HG03066 (cell line): ENCODE measurements around the gene MPND.

Source experiments
- ATAC-seq: cut with Tn5 transposase; IDR thresholded peaks from one replicate; pipeline ENCODE4 v1.9.1; 2021; ENCODE audit warnings: low read depth; ENCODE audit not compliant: unreplicated experiment

MPND gene, protein sequence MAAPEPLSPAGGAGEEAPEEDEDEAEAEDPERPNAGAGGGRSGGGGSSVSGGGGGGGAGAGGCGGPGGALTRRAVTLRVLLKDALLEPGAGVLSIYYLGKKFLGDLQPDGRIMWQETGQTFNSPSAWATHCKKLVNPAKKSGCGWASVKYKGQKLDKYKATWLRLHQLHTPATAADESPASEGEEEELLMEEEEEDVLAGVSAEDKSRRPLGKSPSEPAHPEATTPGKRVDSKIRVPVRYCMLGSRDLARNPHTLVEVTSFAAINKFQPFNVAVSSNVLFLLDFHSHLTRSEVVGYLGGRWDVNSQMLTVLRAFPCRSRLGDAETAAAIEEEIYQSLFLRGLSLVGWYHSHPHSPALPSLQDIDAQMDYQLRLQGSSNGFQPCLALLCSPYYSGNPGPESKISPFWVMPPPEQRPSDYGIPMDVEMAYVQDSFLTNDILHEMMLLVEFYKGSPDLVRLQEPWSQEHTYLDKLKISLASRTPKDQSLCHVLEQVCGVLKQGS

DNA sequence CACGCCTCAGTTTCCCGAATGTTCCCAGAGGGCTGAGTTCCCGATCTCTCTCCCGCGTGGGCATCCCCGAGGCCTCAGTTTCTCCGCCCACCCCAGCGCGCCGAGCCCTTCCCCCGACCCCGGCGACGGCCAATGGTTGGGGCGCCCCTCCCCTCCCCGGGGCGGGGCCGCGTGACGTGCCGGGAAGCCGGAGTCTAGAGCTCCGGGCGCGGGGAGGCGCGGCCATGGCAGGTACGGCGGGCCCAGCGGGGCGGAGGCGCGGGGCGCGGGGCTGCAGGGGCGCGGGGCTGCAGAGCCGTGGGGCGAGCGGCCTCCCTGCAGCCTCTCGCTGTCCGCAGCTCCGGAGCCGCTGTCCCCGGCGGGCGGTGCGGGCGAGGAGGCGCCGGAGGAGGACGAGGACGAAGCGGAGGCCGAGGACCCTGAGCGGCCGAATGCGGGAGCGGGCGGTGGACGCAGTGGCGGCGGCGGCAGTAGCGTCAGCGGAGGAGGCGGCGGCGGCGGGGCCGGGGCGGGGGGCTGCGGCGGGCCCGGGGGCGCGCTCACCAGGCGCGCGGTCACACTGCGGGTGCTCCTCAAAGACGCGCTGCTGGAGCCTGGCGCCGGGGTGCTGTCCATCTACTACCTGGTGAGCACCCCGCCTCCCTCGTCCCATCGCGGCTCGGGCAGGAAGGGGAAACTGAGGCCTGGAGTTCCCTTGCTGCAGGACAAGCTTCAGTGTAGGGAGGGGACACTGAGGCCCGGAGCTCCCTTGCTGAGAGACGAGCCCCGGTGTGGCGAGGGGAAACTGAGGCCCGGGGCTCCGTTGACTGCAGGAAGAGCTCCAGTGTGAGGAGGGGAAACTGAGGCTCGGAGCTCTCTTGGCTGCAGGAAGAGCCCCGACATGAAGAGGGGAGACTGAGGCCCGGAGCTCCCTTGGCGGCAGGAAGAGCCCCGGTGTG lies at the start of gene MPND:
TSS of gene MPND (plus strand) at position 193 of the 938 bp plus-strand sequence. CDS start at position 225, 32 bp downstream.
- peak; percentile 49 for ATAC-seq

DNA sequence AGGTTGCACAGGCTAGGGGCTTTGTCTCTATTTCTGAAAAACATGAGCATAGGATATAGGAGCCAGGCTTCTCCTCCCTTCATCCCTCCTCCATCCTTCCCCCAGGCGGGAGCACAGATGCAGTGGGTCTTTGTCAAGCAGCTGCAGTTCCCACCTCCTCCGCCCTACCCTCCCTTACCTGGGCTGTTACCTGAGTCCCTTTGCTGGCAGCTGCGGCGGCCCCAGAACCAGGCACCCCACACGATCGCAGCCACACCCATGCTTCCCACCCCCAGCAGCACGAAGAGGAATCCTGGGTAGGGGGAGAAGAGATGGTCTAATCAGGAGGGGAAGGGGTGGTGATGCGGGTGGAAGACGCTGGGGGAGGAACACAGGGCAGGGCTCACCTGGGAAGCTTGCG lies 49.0 kb upstream of the MPND start:
- no peak for ATAC-seq

DNA sequence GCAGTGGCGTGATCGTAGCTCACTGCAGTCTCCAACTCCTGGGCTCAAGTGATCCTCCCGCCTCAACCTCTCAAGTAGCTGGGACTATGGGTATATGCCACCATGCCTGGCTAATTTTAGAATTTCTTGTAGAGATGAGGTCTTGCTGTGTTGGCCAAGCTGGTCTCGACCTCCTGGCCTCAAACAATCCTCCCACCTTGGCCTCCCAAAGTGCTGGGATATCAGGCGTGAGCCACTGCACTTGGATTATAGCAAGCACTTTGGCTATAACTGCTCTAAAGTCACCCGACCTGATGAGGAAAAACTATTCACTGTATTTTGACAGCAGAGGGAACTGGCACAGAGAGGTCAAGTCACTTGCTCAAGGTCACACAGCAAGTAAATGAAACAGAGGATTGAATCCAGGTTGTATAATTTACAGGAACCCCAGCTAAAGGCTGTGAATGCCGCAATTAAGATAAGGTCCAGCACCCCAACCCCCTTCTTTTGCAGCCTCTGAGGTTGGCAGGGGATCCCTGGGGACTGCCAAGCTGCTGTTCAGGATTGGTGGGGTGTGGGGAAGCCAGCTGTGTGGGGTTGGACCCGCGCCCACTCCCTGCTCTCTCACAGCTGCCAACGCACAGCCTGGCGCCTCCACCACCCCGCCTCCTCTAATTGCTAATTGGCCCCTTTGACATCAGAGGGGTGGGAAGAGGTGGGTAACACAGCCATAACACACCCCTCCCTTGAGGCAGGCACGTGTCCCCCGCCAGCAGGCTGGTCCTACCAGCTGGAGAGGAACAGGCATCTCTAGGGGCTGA lies 47.2 kb upstream of the MPND start:
- no peak for ATAC-seq

DNA sequence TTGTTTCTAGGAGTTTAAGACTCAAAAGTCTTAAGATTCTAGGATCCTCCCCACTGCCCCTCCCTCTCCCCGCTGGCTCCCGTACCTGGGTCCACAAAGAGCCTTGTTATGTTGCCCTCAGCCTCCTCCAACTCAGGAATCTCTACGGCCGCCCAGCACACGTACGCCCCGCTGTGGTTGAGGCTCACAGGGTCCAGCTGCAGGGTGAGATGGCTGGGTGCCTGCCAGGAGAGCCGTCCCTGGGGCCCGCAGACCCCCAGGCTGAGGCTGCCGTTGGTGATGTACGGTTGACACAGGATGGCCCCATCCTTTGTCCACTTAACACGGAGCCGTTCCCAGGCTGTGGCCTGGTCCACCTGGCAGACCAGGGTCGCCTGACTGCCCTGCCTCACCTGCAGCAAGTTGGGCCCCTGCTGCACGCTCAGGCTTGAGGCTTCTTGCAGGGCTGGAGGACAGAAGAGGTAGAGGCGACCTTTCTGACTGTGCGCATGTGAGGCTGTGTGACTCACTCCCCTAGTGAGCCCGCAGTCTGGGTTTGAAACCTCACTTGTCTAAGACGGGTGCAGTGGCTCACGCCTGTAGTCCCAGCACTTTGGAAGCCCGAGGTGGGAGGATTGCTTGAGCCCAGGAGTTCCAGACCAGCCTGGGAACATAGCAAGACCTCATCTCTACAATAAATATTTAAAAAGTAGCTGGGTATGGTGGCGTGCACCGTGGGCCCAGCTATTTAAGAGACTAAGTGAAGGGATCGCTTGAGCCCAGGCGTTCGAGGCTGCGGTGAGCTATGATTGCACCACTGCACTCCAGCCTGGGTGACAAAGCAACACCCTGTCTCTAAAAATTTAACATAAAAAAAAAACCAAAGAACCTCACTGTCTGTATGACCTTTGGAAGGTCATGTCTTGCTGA lies 45.2 kb upstream of the MPND start:
- ATAC-seq = no peak

DNA sequence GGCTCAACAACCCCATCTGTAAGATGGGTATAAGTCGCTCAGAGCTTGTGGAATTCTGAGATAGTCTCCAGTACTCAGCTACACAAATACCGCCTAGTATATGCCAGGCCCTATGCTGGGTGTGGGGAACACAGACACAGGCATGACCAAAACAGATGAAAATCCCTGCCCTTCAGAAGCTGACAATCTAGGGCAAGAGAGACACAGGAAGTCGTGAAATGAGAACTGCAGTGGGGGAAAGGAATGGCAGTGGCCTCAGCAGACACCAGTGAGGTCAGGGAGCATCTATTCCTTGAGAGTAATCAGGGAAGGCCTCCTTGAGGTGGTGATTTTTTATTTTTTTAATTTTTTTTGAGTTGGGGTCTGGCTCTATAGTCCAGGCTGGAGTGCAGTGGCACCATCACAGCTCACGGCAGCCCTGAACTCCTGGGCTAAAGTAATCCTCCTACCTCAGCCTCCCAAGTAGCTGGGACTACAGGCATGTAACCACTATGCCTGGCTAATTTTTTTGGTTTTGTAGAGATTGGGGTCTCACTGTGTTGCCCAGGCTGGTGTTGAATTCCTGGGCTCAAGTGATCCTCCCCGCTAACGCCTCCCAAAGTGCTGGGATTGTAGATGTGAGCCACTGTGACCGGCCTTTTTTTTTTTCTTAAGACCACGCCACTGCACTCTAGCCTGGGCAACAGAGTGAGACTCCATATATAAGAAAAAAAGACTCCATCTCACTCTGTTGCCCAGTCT lies 44.4 kb upstream of the MPND start:
- no peak for ATAC-seq

DNA sequence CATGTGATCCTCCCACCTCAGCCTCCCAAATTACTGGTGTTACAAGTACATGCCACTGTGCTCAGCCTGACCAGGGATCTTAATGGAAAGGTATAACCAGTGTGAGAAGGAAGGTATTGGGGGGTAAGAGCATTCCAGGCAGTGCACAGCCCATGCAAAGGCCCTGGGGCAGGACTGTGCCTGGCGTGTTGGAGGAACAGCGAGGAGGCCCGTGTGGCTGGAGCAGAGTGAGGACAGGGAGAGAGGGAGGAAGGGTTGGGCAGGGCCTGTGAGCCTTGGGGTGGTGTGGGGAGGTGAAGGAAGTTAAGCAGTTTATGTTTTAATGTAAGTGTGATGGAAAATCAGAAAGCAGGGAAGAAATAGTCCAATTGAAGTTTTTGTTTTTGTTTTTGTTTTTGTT lies 42.8 kb upstream of the MPND start:
- ATAC-seq = no peak

DNA sequence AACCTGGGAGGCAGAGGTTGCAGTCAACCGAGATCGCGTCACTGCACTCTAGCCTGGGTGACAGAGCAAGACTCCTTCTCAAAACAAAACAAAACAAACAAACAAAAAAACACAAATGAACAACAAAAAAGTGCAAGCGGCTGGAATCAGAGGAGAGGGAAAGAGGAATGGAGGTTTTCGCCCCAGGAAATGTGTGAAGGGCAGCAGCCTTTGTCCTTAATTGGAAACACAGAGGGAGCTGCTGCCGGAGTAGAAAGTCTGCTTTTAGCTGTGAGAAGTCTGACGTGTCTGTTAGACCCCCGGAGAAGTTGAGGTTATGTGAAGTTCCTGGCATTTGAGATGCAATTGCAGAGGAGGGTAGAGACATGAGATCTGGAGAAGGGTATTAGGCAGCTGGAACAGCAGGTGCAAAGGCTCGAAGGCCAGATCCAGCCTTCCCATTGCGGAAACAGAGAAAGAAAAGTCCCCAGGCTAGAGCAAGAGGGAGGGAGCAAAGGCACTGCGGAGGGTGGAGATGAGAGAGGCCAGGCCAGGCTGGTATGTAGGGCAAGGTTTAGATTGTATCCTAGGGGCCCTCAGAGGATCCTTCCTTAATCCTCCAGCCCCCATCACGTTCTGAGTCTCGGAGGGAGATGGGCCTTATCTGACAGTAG lies 41.6 kb upstream of the MPND start:
- no peak for ATAC-seq

DNA sequence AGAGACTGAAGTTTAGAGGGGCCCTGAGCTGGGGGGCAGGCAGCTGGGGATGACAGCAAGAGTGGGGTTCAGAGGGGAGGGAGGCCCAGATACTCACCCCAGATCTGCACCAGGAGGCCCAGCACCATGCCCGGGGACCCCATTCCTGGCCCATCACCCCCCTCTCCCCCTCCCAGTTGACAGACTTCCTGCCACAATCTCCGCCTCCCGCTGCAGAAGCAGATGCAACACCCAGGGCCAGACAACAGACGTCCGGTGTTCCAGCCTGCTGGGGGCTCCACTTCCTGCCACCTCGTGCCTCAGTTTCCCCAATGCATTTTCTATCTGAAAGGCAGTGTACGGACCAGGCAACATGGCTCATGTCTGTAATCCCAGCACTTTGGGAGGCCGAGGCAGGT lies 41.1 kb upstream of the MPND start, which contains the start of gene TMIGD2:
TSS of gene TMIGD2 (minus strand) at position 147 of the 398 bp plus-strand sequence. CDS start at position 143, 4 bp downstream.
- ATAC-seq = no peak

DNA sequence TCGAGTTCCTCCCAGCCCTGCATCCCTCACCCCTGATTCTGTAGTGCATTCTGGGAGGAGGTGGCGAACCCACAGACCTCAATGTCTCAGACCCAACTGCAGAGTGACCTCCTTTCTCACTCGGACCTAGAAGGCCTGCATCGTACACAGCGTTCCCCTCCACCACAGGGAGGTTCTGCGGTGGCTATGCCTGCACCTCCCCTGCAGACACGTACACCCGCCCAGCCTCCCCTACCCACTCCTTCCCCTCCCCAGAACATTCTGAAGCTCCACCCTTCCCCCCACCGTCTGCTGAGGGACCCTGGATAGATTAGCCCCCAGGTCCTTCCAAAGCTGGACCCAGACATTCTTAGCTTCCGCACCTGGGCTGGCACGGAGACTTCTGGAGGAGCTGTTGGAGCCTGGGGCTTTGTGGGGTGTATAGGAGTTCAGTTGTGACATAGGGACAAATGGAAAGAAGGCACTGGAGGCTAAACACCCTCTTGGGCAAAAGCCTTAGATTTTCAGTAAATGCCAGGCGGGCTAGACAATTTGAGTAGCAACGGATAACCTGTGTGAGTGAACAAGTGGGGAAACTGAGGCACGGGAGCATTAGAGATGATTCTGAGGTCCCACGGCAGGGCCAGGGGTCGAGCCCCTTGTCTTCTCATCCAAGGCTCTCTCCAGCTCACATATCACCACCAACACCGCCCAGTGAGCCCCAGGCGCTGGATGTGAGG lies 39.4 kb upstream of the MPND start:
- ATAC-seq = no peak

DNA sequence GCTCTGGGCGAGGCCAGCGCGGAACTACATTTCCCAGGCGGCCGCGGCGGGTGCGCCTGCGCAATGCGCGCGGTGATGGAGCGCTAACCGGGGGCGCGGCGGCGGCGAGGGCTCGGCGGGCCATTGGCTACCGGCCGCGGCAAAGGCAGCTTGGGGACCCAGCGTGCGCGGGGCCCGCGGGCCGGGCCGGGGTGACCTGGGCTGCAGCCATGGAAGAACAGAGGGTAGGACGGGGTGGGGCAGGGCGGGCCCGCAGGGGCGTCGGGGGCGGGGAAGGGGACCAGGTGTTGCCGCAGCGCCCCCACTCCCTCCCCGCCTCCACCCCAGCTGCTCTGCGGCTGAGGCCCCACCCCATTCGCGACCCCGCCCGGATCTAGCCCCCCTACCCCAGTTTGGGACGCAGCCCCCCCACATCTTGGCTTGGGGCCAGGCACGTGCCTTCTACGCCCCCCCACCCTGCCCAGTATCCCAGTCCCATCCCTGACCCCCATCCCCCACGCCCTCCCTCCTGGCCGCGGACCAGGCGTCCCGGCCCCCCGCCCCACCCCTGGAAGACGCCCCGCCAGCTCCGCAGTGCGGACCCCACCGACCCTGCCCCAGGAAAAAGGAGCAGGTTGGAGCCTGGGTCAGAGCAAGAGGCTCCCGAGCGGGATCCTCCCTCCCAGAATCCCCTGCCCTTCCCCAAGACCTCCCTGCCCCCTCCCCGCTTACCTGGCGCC lies 38.7 kb upstream of the MPND start, which contains the start of gene FSD1:
TSS of gene FSD1 (plus strand) at position 61 of the 719 bp plus-strand sequence. CDS start at position 210, 149 bp downstream.
- no peak for ATAC-seq

DNA sequence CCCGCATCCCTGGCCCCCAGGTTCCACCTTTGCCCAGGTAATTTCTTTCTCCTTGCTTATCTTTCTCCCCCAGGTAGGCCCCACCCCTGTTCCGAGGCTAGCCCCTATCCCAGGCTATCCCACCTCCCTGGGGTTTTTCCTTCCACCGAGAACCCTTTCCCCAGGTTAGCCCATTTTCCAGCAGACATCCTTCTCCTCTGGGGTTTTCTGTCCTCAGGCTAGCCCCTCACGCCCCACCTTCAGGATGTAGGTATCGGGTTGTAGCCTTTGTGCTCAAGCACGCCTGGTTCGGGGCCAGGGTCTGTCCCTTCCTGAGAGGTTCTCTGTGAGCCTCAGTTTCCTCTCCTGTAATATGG lies 38.1 kb upstream of the MPND start:
- no peak for ATAC-seq

DNA sequence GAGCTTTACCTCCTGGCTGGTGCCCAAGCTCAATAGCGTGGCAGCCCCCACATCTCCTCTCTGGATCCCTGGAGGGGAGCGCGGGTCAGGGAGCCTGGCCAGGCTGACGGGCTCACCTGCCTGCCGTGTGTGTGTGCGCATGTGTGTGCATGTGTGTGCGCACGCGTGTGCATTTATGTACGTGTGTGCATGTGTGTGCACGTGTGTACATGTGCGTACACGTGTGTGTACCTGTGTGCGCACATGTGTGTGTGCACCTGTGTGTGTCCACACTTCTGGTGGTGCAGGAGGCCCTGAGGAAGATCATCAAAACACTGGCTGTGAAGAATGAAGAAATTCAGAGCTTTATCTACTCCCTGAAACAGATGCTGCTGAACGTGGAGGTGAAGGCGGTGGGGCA lies 37.7 kb upstream of the MPND start:
- ATAC-seq = no peak

DNA sequence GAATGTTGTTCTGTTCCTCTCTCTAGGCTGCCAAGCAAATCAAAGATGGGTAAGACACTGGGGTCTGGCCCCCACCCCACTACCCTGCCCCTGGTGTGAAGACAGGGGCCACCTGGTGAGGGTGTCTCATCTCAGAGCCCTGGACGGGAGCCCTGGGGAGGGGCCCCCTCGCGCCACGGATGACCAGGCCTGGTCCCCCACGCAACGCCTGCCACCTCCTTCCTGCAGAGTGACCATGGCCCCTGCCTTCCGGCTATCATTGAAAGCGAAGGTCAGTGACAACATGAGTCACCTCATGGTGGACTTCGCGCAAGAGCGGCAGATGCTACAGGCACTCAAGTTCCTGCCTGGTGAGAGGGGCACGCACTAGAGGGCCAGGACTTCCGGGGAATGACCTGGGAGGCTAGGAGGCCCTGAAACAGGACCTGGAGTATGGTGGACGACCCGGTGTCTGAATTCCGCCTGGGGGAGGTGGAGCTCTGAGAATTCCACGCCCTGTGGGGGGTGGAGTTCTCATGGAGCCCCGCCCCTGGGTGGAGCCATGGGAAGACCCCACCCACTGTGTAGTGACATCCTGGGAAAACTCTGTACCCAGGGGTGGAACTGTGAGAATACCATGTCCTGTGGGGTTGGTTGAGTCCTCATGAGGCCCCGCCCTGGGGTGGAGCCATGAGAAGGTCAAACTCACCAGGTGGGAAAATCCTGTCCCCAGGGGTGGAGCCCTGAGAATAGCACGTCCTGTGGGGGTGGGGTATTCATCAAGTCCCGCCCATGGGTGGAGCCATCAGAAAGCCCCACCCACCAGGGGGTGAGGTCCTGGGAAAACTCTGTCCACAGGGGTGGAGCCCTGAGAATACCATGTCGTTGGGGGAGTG lies 32.9 kb upstream of the MPND start:
- ATAC-seq = no peak

DNA sequence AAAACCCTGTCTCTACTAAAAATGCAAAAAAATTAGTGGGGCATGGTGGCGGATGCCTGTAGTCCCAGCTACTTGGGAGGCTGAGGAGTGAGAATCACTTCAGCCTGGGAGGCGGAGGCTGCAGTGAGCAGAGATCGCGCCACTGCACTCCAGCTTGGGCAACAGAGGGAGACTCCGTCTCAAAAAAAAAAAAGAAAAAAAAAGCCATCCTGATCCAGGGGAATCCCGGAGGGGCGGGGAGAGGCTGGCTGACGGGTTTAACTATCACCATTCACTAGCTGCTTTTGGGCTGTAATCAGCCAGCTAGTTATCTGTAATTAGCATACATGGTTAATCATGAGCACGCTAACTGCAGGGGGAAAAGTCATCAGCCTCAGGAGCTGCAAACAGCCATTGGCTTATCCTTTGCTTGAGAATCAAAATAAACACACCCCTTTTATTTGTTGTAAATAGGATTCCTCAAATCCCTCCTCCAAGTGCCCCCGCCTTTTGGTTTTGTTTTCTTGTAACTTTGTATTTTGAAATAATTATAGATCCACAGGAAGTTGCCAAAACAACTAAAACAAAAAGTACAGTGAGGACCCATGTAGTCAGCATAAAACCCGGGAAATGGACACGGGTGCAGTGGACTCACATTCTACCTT lies 29.4 kb upstream of the MPND start:
- ATAC-seq = no peak

DNA sequence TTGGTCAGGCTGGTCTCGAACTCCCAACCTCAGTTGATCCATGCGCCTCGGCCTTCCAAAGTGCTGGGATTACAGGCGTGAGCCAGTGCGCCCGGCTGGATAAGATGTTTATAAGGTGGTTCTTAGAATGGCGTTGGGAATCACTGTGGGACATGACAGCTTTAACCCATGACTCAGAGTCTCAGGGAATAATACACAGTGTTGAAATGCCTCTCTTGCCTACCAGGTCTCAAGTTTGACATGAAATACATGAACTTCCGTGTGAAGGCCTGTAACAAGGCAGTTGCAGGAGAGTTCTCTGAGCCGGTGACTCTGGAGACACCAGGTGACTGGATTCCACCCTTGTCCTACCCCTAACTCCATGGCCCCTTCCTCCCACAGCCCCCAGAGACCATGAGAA lies 26.4 kb upstream of the MPND start:
- no peak for ATAC-seq
